OCI-LY7 (cell line): ENCODE data around the gene GNB1. TPM values are rescaled to one million over a fixed set of nuclear protein-coding genes. Genes with fewer than 3 reads are reported as not detected.

Source experiments
- BruUV-seq: library from RNA; stranded (reverse); fragments of 400-500 nt; replicated peaks from 2 replicates; lab custom pipeline; 2021; lab: Mats Ljungman, UMichigan
- CTCF ChIA-PET: fragments of 300-600 bp; sonication (Branson Sonifier 250); formaldehyde crosslinking; loops from one replicate; lab custom pipeline; 2022; ENCODE audit warnings: antibody characterized with exemption; ENCODE audit not compliant: unreplicated experiment; lab: Charles Lee
- POLR2A ChIA-PET: fragments of 300-600 bp; sonication (Branson Sonifier 250); formaldehyde crosslinking; loops from one replicate; lab custom pipeline; 2022; ENCODE audit warnings: antibody characterized with exemption; lab: Charles Lee
- DNase-seq: peaks from one replicate; pipeline ENCODE4 v3.0.0-alpha.2; 2015; ENCODE audit warnings: low spot score
- H2AFZ ChIP-seq: fragments of 200-600 bp; sonication (generic), shearing (Covaris generic); 2 replicates; pipeline ENCODE4 v1.6.1; 2014; ENCODE audit warnings: mild to moderate bottlenecking, antibody characterized with exemption, low read length, moderate library complexity
- H3K27ac ChIP-seq: fragments of 200-600 bp; sonication (generic); 2 replicates; pipeline ENCODE4 v1.5.1; 2014; ENCODE audit warnings: mixed run types, low read depth, mild to moderate bottlenecking, moderate library complexity, low read length, inconsistent platforms; ENCODE audit not compliant: poor library complexity, severe bottlenecking
- H3K36me3 ChIP-seq: fragments of 200-600 bp; sonication (generic); 2 replicates; pipeline ENCODE4 v1.6.1; 2014; ENCODE audit warnings: mild to moderate bottlenecking, antibody characterized with exemption, low read length, moderate library complexity, mixed read lengths; ENCODE audit not compliant: insufficient read depth
- H3K4me1 ChIP-seq: fragments of 200-600 bp; sonication (generic); 2 replicates; pipeline ENCODE4 v1.5.1; 2014; ENCODE audit warnings: mild to moderate bottlenecking, low read length; ENCODE audit not compliant: insufficient read depth, poor library complexity, severe bottlenecking
- H3K4me2 ChIP-seq: fragments of 200-600 bp; sonication (generic); 2 replicates; pipeline ENCODE4 v1.6.1; 2014; ENCODE audit warnings: mild to moderate bottlenecking, low read length
- H3K4me3 ChIP-seq: fragments of 200-600 bp; sonication (generic); 2 replicates; pipeline ENCODE4 v1.5.1; 2014; ENCODE audit warnings: mild to moderate bottlenecking, low read depth, low read length; ENCODE audit not compliant: poor library complexity, severe bottlenecking
- H3K79me2 ChIP-seq: fragments of 200-600 bp; sonication (generic); 2 replicates; pipeline ENCODE4 v1.6.1; 2016; ENCODE audit warnings: low read depth, mild to moderate bottlenecking, low read length, moderate library complexity, mixed read lengths; ENCODE audit not compliant: insufficient read depth
- H3K9me2 ChIP-seq: fragments of 200-600 bp; sonication (generic); 2 replicates; pipeline ENCODE4 v1.6.1; 2016; ENCODE audit warnings: mild to moderate bottlenecking, low read length, mixed read lengths; ENCODE audit not compliant: insufficient read depth
- H3K9me3 ChIP-seq: fragments of 200-600 bp; sonication (generic); 2 replicates; pipeline ENCODE4 v1.6.1; 2014; ENCODE audit warnings: mild to moderate bottlenecking, mixed run types, low read length, mixed read lengths
- H4K20me1 ChIP-seq: fragments of 200-600 bp; sonication (generic); 2 replicates; pipeline ENCODE4 v1.6.1; 2014; ENCODE audit warnings: mild to moderate bottlenecking, antibody characterized with exemption, low read length, moderate library complexity, mixed read lengths; ENCODE audit not compliant: insufficient read depth
- CTCF ChIP-seq: fragments of 200-600 bp; sonication (generic); conservative IDR thresholded peaks from 2 replicates; pipeline ENCODE4 v1.5.1; 2014; ENCODE audit warnings: mild to moderate bottlenecking, antibody characterized with exemption, low read length, moderate library complexity, mixed read lengths
- EZH2phosphoT487 ChIP-seq: fragments of 200-600 bp; sonication (generic); IDR thresholded peaks from 2 replicates; pipeline ENCODE4 v1.6.1; 2018; ENCODE audit warnings: low read depth, borderline replicate concordance, mild to moderate bottlenecking, mixed run types, antibody characterized with exemption, low read length, moderate library complexity, mixed read lengths
- intact Hi-C: fragments of 100-400 bp; cut with micrococcal nuclease; formaldehyde crosslinking; loops from one replicate; pipeline ENCODE4 v1.10.0; 2022; ENCODE audit not compliant: unreplicated experiment
- total RNA-seq, 2 experiments: library from RNA; depleted of rRNA in 1 of 2; stranded (reverse); fragments of >200 nt in 1 of 2; shearing (Covaris generic) in 1 of 2; gene quantifications; 2 replicates each; pipeline ENCODE4 v1.2.3, GENCODE V29; 2014 to 2022

The GNB1 gene
- total RNA-seq, 2 experiments from 2014 or later: 101 to 502 TPM

GRCh38 chr1:1788646-1789431 lies 102.0 kb downstream of the GNB1 start:
- TF ChIP-seq EZH2phosphoT487 (no peak), CTCF (peak; percentile 80)
- Histone ChIP-seq H3K4me1 (peaks cover 6% of the 10 kb centered on the region), H3K79me2 (no peaks in the 10 kb centered on the region), H3K4me2 (no peak overlapping the region), H2AFZ (no peak overlapping the region), H4K20me1 (no peaks in the 10 kb centered on the region), H3K9me2 (no peaks in the 10 kb centered on the region), H3K9me3 (no peaks in the 10 kb centered on the region), H3K36me3 (peaks cover 92% of the 10 kb centered on the region), H3K4me3 (no peak overlapping the region), H3K27ac (peak overlapping the region; percentile 36)
- no TSS peak for BruUV-seq
- CTCF ChIA-PET: interaction anchor here (0.9 to 1.5 kb wide), 2 partner anchors 9 to 117 kb away, joined by 3 read pairs; no protein-coding TSS in a partner anchor
- POLR2A ChIA-PET: interaction anchor here (0.7 kb wide), 2 partner anchors 21 to 108 kb away, joined by 3 read pairs; no protein-coding TSS in a partner anchor
- DNase-seq: peak; percentile 45
- intact Hi-C loops: no loop called here

DNA sequence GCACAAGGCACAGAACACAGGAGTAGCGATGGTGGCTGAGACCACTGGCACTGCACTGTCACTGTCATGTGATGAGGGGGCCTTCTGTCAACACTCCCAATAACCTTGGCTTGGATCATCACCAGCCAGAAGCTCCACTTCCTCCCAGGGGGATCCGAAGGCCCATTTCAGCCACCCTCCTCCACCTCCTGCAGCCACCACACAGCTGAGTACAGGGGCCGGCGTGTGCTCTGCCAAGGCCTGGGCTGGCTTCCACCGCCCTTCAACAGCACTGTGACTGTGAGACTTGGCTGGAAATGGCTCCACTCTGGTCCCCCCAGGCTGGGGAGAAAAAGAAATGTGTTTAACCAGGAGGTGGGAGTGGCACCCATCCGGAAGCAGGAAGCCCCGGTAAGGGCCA lies 102.8 kb downstream of the GNB1 start:
- peaks cover 85% of the 10 kb centered on the region for H3K36me3 ChIP-seq
- no peaks in the 10 kb centered on the region for H3K79me2 ChIP-seq
- DNase-seq: no peak
- no peak overlapping the region for H2AFZ ChIP-seq
- ChIA-PET POLR2A (interaction anchor here (0.7 kb wide), 1 partner anchor 21 kb away, joined by 3 read pairs; no protein-coding TSS in a partner anchor), CTCF (interaction anchor here (0.9 kb wide), 1 partner anchor 118 kb away, joined by 3 read pairs; no protein-coding TSS in a partner anchor)
- H3K4me1 ChIP-seq: peaks cover 12% of the 10 kb centered on the region
- no peaks in the 10 kb centered on the region for H3K9me3 ChIP-seq
- no peak overlapping the region for H3K4me3 ChIP-seq
- intact Hi-C loops: no loop called here
- H3K4me2 ChIP-seq: no peak overlapping the region
- no peaks in the 10 kb centered on the region for H3K9me2 ChIP-seq
- BruUV-seq: no TSS peak
- no peaks in the 10 kb centered on the region for H4K20me1 ChIP-seq
- no peak for TF ChIP-seq EZH2phosphoT487
- no peak for TF ChIP-seq CTCF
- peak overlapping the region; percentile 36 for H3K27ac ChIP-seq
